NCI-H748 (cell line): ENCODE data around the gene DMD.

Experiments
- DNase-seq: peaks from one replicate; lab custom pipeline; 2025; ENCODE audit not compliant: unreplicated experiment; lab: John Stamatoyannopoulos, UW

The DMD gene

GRCh38 chrX:31260351-31260750 lies 1951.0 kb downstream of the DMD start:
- DNase-seq, result no peak

DNA sequence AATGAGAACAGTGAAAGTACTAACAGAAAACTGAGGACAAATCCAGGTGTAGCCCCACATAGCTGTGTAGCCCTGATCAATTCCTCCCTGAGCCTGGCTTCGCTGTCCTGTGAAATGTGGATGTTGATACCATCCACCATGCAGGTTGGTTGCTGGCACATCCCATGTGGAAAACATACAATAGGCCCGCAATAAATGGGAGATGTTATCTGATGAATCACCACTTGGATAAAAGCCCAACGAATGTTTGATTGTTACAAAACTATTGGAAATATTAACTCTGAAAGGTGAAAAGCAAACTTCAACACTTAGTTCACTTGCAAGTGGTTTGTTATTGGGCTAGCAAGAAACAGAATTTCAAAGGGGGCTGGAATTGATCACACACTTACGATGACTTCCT lies 1953.2 kb downstream of the DMD start:
- DNase-seq, result no peak

DNA sequence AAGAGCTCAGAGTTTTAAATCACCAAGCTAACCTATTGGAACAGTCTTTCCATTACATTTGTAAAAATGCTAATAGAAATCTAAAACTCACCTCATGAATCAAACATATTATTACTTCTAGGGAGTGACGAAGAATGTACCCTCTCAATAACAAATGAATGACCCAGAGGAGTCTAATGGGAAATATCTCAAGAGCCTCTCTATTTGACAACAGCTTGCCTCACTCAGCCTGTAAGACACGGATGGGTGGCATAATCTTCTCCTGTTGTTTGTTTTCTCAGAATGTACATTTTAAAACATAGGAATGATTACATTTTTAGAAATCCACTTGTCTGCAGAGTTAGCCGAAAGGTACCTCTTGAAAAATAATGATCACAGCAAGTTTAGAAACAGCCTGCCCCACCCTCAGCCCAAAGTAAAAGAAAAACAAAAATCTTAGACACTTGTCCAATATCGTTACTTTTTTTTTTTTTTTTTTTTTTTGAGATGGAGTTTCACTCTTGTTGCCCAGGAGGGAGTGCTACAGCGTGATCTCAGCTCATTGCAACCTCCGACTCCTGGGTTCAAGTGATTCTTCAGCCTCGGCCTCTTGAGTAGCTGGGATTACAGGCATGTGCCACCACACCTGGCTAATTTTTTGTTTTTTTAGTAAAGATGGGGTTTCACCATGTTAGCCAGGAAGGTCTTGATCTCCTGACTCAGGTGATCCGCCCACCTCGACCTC lies 1955.9 kb downstream of the DMD start:
- no peak for DNase-seq

DNA sequence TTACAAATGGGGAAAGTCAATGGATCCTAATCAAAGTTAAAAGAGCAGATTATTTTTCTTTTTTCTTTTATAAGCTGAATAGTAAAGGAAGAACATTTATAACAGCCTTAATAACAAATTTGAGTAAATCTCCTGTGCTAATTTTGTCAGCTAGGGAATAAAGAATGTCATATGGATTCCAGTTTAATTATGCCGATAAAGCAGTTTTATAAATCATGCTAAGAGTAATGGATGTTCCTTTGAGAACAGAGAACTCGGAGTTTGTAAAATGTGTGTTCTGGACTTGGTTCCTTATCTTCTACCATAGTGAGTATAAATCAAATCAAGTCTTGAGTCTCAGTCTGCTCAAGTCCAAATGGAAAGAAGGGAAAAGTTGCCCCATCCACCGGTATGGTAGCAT lies 1959.2 kb downstream of the DMD start:
- no peak for DNase-seq

GRCh38 chrX:31251336-31251735 lies 1960.0 kb downstream of the DMD start:
- DNase-seq, result no peak

GRCh38 chrX:31245714-31246113 lies 1965.6 kb downstream of the DMD start:
- DNase-seq, result no peak

GRCh38 chrX:31243804-31244203 lies 1967.5 kb downstream of the DMD start:
- no peak for DNase-seq

- no peak for DNase-seq
These were observed 1970.4 kb downstream of the DMD start for GRCh38 chrX:31240982-31241381.

DNA sequence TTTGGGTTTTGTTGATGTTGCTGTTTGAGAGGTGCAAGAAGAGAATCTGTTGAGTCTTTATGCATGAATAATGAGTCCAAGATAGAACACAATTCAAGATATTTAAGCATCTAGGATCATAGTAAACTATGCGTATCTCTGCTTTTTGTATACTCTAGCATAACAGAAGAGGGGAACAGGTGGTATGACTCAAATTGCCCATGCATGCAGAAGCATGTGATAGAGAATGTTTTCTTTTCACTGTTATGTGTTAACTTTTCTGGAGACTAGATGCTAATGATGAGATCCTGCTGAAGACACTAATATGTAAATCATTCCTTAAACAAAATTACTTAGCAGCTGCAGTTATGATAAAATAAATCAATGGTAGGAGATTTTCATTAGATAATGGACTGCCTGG lies 1974.2 kb downstream of the DMD start:
- DNase-seq, result no peak

GRCh38 chrX:31236231-31236630 lies 1975.1 kb downstream of the DMD start:
- no peak for DNase-seq

DNA sequence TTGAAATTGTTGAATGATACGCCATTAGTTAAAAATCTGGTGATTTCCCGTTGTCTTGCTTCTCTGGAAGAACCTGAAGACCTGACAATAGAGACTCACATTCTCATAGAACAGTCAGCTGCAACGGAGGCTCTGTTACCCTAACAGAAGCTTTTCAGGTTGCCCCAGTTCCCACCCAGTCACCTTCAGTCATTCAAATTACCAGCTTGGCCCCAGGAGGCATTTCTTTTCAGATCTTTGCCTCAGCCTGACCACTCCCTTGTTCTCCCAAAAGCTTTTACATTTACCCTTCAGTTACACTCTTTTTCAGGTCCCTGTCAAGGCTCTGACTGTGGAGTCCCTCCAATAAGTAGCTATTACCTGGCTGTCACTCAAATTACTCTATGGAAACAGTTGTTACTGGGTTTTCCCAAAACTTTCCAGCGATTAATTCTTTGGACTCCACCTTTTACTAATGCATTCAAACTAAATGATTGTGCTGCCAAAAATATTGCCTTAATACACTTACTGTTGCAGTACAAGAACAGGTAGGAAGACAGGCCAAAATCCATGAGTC lies 1977.3 kb downstream of the DMD start:
- DNase-seq, result no peak

- DNase-seq, result no peak
These were observed 1978.8 kb downstream of the DMD start for GRCh38 chrX:31232506-31232905.

- no peak for DNase-seq
These were observed 1982.4 kb downstream of the DMD start for GRCh38 chrX:31228909-31229308.

DNA sequence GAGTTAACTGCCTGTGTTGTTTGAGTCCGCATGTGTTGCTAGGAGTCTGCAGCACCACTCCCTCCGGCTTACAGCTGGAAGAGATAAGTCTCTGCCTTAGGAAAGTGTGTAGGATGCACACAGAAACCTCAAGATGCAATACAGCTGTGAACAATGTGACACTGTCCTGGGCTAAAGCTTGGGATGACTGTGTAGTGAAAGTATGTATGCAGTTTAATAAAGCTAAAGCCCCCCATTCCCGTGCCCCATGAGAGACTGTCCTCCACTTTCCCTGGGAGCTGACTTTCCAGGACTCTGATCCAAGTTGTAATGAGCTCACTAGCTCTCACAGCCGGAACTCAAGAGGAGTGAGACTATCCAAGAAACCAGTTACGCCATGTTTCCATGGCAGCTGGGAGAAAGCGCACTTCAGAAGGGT lies 1982.9 kb downstream of the DMD start:
- no peak for DNase-seq

GRCh38 chrX:31227250-31227649 lies 1984.1 kb downstream of the DMD start:
- DNase-seq, result no peak

- DNase-seq, result no peak
These were observed 1985.5 kb downstream of the DMD start for GRCh38 chrX:31225819-31226218.

DNA sequence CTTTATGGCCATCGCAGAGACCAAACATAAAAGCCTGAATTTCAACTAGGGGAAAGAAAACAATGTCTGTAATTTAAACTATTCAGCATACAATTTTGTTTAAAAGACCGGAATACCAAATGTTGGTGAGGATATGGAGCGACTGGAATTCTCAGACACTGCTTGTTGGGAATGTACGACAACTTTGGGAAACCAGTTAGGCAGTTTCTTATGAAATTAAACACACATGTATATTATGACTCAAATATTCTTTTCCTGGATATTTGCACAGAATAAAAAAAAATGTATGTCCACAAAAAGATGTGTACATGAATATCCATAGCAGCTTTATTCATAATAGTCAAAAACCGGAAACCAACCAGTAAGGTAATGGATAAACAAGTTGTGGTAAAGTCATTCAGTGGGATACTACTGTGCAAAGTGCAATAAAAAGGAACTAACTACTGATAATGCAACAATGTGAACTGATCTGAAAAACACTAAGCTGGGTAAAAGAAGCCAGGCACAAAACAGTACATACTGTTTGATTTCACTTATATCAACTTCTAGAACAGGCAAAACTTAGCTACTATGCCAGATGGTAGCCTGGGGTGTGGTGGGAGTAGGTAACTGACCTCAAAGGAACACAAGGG lies 1986.9 kb downstream of the DMD start:
- no peak for DNase-seq

- DNase-seq, result no peak
These were observed 1987.5 kb downstream of the DMD start for GRCh38 chrX:31223817-31224216.

- DNase-seq, result no peak
These were observed 1988.4 kb downstream of the DMD start for GRCh38 chrX:31222946-31223345.

DNA sequence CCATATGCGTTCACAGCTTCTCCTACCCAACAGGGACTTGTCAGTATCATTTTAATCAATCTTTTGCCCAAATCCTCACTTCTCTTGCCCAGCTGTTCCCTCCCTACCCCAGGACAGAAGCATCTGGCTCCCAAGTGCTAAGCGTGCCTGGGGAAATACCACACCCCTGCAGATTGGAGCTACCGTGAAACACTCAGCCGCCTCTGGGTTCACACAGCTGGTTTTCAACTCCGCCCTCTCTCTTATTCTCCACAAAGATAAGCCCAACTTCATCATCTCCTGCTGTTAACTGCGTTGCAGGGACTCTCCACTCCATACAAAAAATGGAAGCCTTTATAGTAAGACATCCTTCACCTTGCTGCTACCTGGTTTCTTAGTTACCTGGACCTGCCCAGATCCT lies 1992.2 kb downstream of the DMD start:
- peak; percentile 1 for DNase-seq

DNA sequence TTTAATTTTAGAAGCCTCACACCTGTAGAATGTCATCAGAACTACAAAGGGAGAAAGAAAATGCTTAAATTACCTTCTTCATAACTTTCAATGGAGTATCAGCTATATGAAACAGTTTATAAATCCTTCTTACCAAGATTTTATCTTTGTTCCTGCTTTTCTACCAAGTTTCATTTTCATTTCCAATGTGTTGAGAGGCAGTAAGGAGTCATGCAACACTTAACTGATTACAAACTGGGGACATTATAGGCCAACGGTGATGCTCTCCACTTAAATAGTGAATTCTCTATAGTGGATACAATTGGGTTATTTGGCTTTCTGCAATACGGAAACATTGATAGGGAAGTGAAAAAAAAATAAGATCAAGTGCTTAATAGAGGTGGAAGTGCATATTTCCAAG lies 1994.3 kb downstream of the DMD start:
- DNase-seq, result no peak

- DNase-seq, result no peak
These were observed 1996.0 kb downstream of the DMD start for GRCh38 chrX:31215277-31215815.
